ENCODE data around the gene ERBB4.

Gene ERBB4

GRCh38 chr2:212346865-212347264 is 191.7 kb downstream of the ERBB4 start:
- TF ChIP-seq BACH2 (CRISPR knock-in tag; IDR thresholded peaks at IDR 0.05; ENCODE audit: borderline replicate concordance): no peak
- no peak for TF ChIP-seq ESRRG (CRISPR knock-in tag; IDR thresholded peaks at IDR 0.05)
- TF ChIP-seq GLIS3 (CRISPR knock-in tag; IDR thresholded peaks at IDR 0.05): no peak
- TF ChIP-seq ARNTL (CRISPR knock-in tag; IDR thresholded peaks at IDR 0.05; ENCODE audit: borderline replicate concordance, low read depth): no peak
- peak; percentile 77 for TF ChIP-seq ISL1 (CRISPR knock-in tag; IDR thresholded peaks at IDR 0.05)
- no peak for TF ChIP-seq PPARA (CRISPR knock-in tag; IDR thresholded peaks at IDR 0.05; ENCODE audit: borderline replicate concordance)
- no peak for ATAC-seq

GRCh38 chr2:212345966-212346365 is 192.6 kb downstream of the ERBB4 start:
- TF ChIP-seq ARNTL (CRISPR knock-in tag; IDR thresholded peaks at IDR 0.05; ENCODE audit: borderline replicate concordance, low read depth): no peak
- no peak for ATAC-seq

GRCh38 chr2:212344131-212344530 is 194.5 kb downstream of the ERBB4 start:
- ATAC-seq: no peak
- TF ChIP-seq TSHZ2 (CRISPR knock-in tag; IDR thresholded peaks at IDR 0.05) (no peak), TCF4 (CRISPR knock-in tag; IDR thresholded peaks at IDR 0.05; ENCODE audit: borderline replicate concordance) (no peak), POU6F1 (CRISPR knock-in tag; IDR thresholded peaks at IDR 0.05; ENCODE audit: borderline replicate concordance, low read depth) (no peak), ZNF70 (CRISPR knock-in tag; IDR thresholded peaks at IDR 0.05) (no peak), ZFP30 (CRISPR knock-in tag; IDR thresholded peaks at IDR 0.05) (no peak), CREB5 (CRISPR knock-in tag; IDR thresholded peaks at IDR 0.05; ENCODE audit: low read depth) (no peak), ISL1 (CRISPR knock-in tag; IDR thresholded peaks at IDR 0.05) (no peak)

GRCh38 chr2:212343167-212343566 is 195.4 kb downstream of the ERBB4 start:
- no peak for ATAC-seq
- TF ChIP-seq TSHZ2 (CRISPR knock-in tag; IDR thresholded peaks at IDR 0.05): no peak
- no peak for TF ChIP-seq ZC3H10 (CRISPR knock-in tag; IDR thresholded peaks at IDR 0.05)
- TF ChIP-seq SNAI2 (CRISPR knock-in tag; IDR thresholded peaks at IDR 0.05): no peak
- TF ChIP-seq POU6F1 (CRISPR knock-in tag; IDR thresholded peaks at IDR 0.05; ENCODE audit: borderline replicate concordance, low read depth): no peak
- TF ChIP-seq CSDC2 (CRISPR knock-in tag; IDR thresholded peaks at IDR 0.05): no peak
- TF ChIP-seq ESRRG (CRISPR knock-in tag; IDR thresholded peaks at IDR 0.05): no peak
- no peak for TF ChIP-seq TOX (CRISPR knock-in tag; IDR thresholded peaks at IDR 0.05; ENCODE audit: borderline replicate concordance)
- no peak for TF ChIP-seq ZFP3 (CRISPR knock-in tag; IDR thresholded peaks at IDR 0.05)
- no peak for TF ChIP-seq PATZ1 (CRISPR knock-in tag; IDR thresholded peaks at IDR 0.05; ENCODE audit: borderline replicate concordance)

Measured in SK-N-SH treated with all-trans-retinoic acid at 6 μM for 48 hours (cell line).